ENCODE results near the gene OR13C2.
"Not testable (repeated sequence)": the region's sequence is repeated elsewhere in the genome, so short reads cannot be mapped to it uniquely, and the experiment has no call there.

Gene OR13C2, protein sequence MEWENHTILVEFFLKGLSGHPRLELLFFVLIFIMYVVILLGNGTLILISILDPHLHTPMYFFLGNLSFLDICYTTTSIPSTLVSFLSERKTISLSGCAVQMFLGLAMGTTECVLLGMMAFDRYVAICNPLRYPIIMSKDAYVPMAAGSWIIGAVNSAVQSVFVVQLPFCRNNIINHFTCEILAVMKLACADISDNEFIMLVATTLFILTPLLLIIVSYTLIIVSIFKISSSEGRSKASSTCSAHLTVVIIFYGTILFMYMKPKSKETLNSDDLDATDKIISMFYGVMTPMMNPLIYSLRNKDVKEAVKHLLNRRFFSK

DNA sequence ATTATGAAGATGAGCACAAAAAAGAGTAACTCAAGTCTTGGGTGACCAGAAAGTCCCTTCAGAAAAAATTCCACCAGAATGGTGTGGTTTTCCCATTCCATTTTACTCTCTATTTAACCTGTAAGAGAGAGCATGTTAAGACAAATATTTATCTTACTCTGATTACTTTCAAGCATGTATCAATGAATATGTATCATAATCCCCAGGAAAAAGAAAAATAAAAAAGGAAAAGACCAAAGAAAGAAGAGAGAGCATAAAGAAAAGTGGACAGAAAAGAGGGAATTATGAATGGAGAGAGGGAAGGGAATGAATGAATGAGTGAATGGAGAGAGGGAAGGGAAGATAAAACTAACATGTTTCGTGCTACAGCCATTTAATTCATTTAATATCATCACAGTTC lies at the start of gene OR13C2:
OR13C2 (minus strand) TSS at position 101 of the 400 bp plus-strand sequence; CDS start at position 101, 0 bp downstream.
- not testable (repeated sequence) for H3K4me1 Mint-ChIP-seq (ENCODE audit: low read depth); H3K36me3 Mint-ChIP-seq (ENCODE audit: low read depth); H3K9me3 Mint-ChIP-seq; H3K27me3 Mint-ChIP-seq (ENCODE audit: low read depth); H3K4me3 Mint-ChIP-seq; H3K27ac Mint-ChIP-seq

DNA sequence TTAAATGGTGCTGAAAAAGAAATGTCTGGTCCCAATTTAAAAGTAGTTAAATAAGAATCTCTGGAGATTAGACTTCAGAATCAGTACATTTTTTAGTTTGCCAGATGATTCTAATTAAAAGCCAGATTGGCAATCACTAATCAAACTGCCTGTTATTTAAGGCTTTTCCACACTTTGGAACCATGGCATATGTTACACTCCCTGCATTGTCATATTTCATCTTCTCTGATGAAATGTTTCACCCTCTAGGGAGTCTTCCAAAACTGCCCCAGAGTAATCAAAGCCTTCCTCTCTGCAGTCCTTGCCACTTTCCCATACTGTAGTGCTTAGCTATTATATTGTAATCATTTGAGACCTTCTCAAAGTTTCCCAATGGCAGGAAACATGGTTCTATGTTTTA lies 30.0 kb upstream of the OR13C2 start:
- no peak overlapping the region for H3K27ac Mint-ChIP-seq
- H3K36me3 Mint-ChIP-seq (ENCODE audit: low read depth), result no peaks in the 10 kb centered on the region
- no peak overlapping the region for H3K4me3 Mint-ChIP-seq
- no peaks in the 10 kb centered on the region for H3K4me1 Mint-ChIP-seq (ENCODE audit: low read depth)
- H3K9me3 Mint-ChIP-seq, result no peaks in the 10 kb centered on the region
- H3K27me3 Mint-ChIP-seq (ENCODE audit: low read depth), result no peaks in the 10 kb centered on the region

DNA sequence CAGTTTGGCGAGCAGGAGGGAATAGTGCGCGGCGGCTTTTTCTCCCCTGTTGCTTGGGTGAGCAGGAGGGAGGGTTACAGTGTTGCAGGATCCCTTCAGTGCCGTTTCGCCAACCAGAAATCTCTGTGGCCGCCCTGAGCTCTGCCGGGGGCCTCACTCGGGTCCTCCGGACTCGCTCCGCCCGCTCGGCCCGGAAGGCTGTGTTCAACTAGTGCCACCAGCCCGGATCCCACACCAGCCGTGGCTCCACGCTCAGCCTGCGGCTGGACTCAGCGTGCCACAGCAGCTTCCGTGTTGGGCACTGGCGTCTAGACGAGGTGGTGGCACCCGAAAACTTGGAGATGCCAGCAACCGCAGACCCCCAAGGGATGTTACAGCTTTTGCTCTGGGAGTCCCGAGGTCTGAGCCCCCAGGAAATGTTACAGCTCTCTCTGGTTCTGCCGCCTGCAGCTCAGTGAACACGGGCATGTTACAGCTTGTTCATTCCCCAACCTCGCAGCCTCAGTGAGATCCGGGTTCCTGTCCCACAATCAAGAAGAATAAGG lies 28.6 kb upstream of the OR13C2 start:
- H3K27ac Mint-ChIP-seq, result no peak overlapping the region
- no peaks in the 10 kb centered on the region for H3K9me3 Mint-ChIP-seq
- no peaks in the 10 kb centered on the region for H3K36me3 Mint-ChIP-seq (ENCODE audit: low read depth)
- no peaks in the 10 kb centered on the region for H3K27me3 Mint-ChIP-seq (ENCODE audit: low read depth)
- H3K4me1 Mint-ChIP-seq (ENCODE audit: low read depth), result no peaks in the 10 kb centered on the region
- H3K4me3 Mint-ChIP-seq, result no peak overlapping the region

DNA sequence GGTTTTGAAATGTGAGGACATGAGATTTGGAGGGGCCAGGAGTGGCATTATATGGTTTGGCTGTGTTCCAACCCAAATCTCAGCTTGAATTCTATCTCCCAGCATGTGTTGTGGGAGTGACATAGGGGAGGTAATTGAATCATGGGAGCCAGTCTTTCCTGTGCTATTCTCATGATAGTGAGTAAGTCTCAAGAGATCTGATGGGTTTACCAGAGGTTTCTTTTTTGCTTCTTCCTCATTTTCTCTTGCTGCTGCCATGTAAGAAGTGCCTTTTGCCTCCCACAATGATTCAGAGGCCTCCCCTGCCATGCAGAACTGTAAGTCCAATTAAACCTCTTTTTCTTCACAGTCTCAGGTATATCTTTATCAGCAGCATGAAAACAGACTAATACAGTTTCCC lies 20.5 kb upstream of the OR13C2 start:
- not testable (repeated sequence) for H3K9me3 Mint-ChIP-seq; H3K36me3 Mint-ChIP-seq (ENCODE audit: low read depth); H3K27ac Mint-ChIP-seq; H3K27me3 Mint-ChIP-seq (ENCODE audit: low read depth); H3K4me1 Mint-ChIP-seq (ENCODE audit: low read depth); H3K4me3 Mint-ChIP-seq

DNA sequence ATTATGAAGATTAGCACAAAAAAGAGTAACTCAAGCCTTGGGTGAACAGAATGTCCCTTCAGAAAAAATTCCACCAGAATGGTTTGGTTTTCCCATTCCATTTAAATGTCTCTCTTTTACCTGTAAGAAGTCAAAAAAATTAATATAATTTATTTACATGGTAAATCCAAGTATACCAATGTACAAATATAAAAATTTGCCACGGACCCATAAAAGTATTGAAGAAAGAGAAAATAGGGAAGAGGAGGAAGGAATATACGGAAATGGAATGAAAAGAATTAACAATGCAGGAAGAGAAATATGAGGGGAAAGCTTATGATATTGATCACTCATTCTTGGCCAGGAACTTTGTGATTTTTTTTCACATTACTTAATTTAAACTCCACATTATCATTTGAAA lies 12.7 kb upstream of the OR13C2 start, which contains the start of gene OR13C9:
OR13C9 (minus strand) TSS at position 101 of the 400 bp plus-strand sequence; CDS start at position 101, 0 bp downstream.
- no peak within 1 kb of the TSS for H3K4me3 Mint-ChIP-seq
- no peaks in the 10 kb centered on the region for H3K4me1 Mint-ChIP-seq (ENCODE audit: low read depth)
- H3K27me3 Mint-ChIP-seq (ENCODE audit: low read depth), result no peaks in the 10 kb centered on the region
- no peaks in the 10 kb centered on the region for H3K9me3 Mint-ChIP-seq
- H3K27ac Mint-ChIP-seq, result no peak within 1 kb of the TSS
- no peaks in the 10 kb centered on the region for H3K36me3 Mint-ChIP-seq (ENCODE audit: low read depth)

DNA sequence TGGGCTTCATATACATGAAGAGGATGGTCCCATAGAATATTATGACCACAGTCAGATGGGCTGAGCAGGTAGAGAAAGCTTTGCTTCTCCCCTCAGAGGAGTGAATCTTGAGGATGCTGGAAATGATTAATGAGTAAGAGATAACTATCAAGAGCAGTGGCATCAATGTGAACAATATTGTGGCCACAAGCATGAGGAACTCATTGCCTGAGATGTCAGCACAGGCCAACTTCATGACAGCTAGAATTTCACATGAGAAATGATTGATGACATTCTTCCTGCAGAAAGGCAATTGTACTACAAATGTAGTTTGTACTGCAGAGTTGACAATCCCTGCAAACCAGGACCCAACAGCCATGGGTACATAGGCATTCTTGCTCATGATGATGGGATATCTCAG lies 12.0 kb upstream of the OR13C2 start:
- no peaks in the 10 kb centered on the region for H3K4me1 Mint-ChIP-seq (ENCODE audit: low read depth)
- no peaks in the 10 kb centered on the region for H3K36me3 Mint-ChIP-seq (ENCODE audit: low read depth)
- H3K9me3 Mint-ChIP-seq, result no peaks in the 10 kb centered on the region
- no peak overlapping the region for H3K27ac Mint-ChIP-seq
- no peak overlapping the region for H3K4me3 Mint-ChIP-seq
- no peaks in the 10 kb centered on the region for H3K27me3 Mint-ChIP-seq (ENCODE audit: low read depth)

DNA sequence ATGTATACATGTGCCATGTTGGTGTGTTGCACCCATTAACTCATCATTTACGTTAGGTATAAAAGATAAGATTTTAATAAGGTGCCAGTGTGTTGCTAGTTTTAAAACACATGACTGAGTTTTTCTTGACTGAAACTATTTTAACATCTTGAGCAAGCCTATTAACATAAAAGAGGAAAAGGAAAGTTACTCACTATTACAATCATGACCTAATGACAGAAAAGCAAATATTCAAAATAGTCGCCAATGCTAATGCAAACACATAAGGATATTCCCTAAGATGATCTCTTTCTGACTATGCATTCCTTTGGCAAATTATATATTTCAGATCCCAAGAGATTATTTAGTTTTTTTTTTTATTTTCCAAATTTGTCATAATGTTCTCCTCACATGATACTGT lies 5.8 kb upstream of the OR13C2 start:
- Mint-ChIP-seq H3K27me3 (ENCODE audit: low read depth) (no peaks in the 10 kb centered on the region), H3K4me1 (ENCODE audit: low read depth) (no peaks in the 10 kb centered on the region), H3K27ac (no peak overlapping the region), H3K36me3 (ENCODE audit: low read depth) (no peaks in the 10 kb centered on the region), H3K4me3 (no peak overlapping the region), H3K9me3 (no peaks in the 10 kb centered on the region)

DNA sequence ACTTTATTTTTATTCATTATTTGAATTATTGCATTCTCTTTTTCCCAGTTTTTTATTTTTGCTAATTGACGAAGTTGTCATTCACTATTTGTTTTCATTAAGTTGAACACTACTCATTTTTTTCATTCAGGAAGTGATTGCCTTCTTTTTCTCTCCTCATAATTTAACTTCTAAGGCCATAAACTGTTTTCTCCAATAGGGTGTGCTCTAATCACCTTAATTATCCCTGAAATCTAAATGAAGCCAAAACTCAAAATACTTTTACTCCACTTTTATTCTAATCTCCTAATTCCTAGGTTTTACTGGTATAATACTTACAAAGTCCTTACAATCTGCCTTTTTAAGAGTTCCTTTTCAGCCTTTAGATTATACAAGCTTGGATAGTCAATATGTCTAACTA lies 2.9 kb upstream of the OR13C2 start:
- Mint-ChIP-seq H3K27ac (no peak overlapping the region), H3K27me3 (ENCODE audit: low read depth) (no peaks in the 10 kb centered on the region), H3K36me3 (ENCODE audit: low read depth) (no peaks in the 10 kb centered on the region), H3K9me3 (no peaks in the 10 kb centered on the region), H3K4me3 (no peak overlapping the region), H3K4me1 (ENCODE audit: low read depth) (no peaks in the 10 kb centered on the region)

DNA sequence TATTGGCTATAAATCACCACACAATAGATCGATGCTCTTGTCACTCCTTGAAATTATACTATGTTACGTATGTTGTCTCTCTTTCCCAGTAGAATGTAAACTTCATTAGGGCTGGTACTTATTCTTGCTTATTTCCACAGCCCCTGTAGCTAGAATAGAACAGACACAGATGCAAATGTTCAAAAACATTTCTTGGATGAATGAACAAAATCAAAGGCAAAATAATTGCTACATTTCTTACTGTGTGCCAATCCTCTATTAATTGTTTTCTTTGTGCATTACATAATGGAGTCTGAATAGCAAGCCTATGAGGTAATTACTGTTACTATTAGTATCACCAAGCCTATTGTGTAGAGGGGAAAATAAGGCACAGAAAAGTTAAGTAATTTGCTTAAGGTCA lies 725 bp upstream of the OR13C2 start:
- Mint-ChIP-seq H3K27ac (no peak overlapping the region), H3K27me3 (ENCODE audit: low read depth) (no peaks in the 10 kb centered on the region), H3K4me1 (ENCODE audit: low read depth) (no peaks in the 10 kb centered on the region), H3K9me3 (no peaks in the 10 kb centered on the region), H3K36me3 (ENCODE audit: low read depth) (no peaks in the 10 kb centered on the region), H3K4me3 (no peak overlapping the region)

DNA sequence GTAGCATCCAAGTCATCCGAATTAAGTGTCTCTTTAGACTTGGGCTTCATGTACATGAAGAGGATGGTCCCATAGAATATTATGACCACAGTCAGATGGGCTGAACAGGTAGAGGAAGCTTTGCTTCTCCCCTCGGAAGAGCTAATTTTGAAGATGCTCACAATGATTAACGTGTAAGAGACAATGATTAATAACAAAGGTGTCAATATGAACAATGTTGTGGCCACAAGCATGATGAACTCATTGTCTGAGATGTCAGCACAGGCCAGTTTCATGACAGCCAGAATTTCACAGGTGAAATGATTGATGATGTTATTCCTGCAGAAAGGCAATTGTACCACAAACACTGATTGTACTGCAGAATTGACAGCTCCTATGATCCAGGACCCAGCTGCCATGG lies 626 bp downstream of the OR13C2 start:
- H3K27me3 Mint-ChIP-seq (ENCODE audit: low read depth), result no peaks in the 10 kb centered on the region
- H3K36me3 Mint-ChIP-seq (ENCODE audit: low read depth), result no peaks in the 10 kb centered on the region
- H3K27ac Mint-ChIP-seq, result no peak overlapping the region
- H3K9me3 Mint-ChIP-seq, result no peaks in the 10 kb centered on the region
- no peak overlapping the region for H3K4me3 Mint-ChIP-seq
- H3K4me1 Mint-ChIP-seq (ENCODE audit: low read depth), result no peaks in the 10 kb centered on the region

DNA sequence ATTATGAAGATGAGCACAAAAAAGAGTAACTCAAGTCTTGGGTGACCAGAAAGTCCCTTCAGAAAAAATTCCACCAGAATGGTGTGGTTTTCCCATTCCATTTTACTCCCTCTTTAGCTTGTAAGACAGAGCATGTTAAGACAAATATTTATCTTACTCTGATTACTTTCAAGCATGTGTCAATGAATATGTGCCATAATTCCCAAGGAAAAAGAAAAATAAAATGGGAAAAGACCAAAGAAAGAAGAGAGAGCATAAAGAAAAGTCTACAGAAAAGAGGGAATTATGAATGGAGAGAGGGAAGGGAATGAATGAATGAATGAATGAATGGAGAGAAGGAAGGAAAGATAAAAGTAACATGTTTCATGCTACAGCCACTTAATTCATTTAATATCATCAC lies 6.1 kb downstream of the OR13C2 start, which contains the start of gene OR13C5:
OR13C5 (minus strand) TSS at position 101 of the 400 bp plus-strand sequence; CDS start at position 101, 0 bp downstream.
- not testable (repeated sequence) for H3K4me3 Mint-ChIP-seq; H3K4me1 Mint-ChIP-seq (ENCODE audit: low read depth); H3K9me3 Mint-ChIP-seq; H3K36me3 Mint-ChIP-seq (ENCODE audit: low read depth); H3K27me3 Mint-ChIP-seq (ENCODE audit: low read depth); H3K27ac Mint-ChIP-seq

DNA sequence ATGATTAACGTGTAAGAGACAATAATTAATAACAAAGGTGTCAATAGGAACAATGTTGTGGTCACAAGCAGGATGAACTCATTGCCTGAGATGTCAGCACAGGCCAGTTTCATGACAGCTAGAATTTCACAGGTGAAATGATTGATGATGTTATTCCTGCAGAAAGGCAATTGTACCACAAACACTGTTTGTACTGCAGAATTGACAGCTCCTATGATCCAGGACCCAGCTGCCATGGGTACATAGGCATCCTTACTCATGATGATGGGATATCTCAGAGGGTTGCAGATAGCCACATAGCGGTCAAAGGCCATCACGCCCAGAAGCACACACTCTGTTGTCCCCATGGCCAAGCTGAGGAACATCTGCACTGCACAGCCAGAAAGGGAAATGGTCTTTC lies 6.7 kb downstream of the OR13C2 start:
- not testable (repeated sequence) for H3K27ac Mint-ChIP-seq; H3K4me3 Mint-ChIP-seq; H3K9me3 Mint-ChIP-seq; H3K4me1 Mint-ChIP-seq (ENCODE audit: low read depth); H3K27me3 Mint-ChIP-seq (ENCODE audit: low read depth); H3K36me3 Mint-ChIP-seq (ENCODE audit: low read depth)

DNA sequence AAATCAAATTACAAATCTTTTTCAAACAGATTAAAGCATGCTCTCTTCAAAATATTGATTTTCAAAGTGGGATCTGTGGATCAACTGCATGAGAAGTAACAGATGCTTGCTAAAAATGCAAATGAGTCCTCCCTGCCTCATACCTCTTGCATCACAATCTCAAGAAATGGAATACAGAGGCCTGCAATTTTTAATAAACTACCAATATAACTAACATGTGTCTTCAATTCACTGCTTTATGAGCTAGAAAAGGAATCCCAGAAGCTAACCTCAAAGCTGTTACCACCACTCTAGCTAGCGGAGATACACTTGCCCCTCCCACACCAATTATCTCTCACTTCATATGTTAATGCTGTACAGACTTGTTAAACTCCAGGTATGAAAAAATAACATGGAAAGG lies 15.8 kb downstream of the OR13C2 start:
- Mint-ChIP-seq H3K4me3 (no peak overlapping the region), H3K27me3 (ENCODE audit: low read depth) (no peaks in the 10 kb centered on the region), H3K4me1 (ENCODE audit: low read depth) (no peaks in the 10 kb centered on the region)

DNA sequence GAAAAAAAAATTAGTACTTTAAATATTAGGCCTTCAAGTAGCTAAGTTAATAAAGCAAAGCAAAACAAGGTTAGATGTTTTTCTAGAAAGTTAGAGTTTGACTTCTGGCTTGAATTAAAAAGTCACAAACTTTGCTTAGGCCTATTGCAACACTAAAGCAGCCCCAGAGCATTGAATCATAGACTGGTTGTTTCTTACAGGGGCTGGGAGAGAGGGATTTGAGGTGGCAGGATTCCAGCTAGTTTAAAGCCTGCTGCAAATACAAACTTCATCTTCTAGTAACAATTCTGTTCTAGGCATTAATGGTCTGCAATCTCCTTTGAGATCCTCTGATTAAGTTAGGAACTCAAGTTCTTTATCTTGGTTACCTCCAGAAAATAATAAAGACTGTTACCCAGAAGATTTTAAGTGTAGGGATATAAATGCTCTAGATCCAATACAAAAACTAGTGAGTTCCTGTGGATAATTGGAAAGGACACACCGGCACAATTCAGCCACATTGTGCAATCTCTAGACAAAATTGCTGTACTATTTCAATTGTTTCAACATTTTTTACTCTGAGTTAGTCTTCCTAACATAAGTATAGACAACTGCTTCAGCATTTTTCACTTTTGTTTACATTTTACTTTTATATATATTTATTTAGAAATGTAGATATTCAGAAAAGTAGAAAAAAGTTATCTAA lies 18.8 kb downstream of the OR13C2 start:
- Mint-ChIP-seq H3K4me1 (ENCODE audit: low read depth) (no peaks in the 10 kb centered on the region), H3K36me3 (ENCODE audit: low read depth) (no peaks in the 10 kb centered on the region), H3K9me3 (no peaks in the 10 kb centered on the region), H3K27me3 (ENCODE audit: low read depth) (no peaks in the 10 kb centered on the region), H3K4me3 (no peak overlapping the region), H3K27ac (no peak overlapping the region)

More for the DNA sequence above, 15.8 kb downstream of the OR13C2 start:
- H3K9me3 Mint-ChIP-seq, result no peaks in the 10 kb centered on the region
- no peaks in the 10 kb centered on the region for H3K36me3 Mint-ChIP-seq (ENCODE audit: low read depth)
- H3K27ac Mint-ChIP-seq, result no peak overlapping the region

DNA sequence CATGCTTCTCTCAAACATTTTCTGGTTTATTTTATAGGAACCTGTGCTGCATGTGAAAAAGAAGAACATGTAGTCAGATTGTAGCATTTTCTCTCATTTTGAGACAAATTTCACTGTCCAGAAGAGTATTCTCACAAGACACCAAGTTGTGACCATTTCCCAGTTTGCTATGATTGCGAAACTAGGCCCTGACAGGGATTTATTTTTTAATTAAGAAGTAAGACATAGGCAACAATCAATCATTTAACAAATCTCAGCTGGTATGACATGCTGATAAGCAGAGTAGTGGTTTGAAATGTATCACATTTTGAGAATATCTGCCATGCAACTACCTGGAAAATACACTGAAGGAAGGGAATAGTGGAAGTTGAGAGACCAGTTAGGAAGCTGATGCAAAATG lies 24.9 kb downstream of the OR13C2 start:
- no peak overlapping the region for H3K27ac Mint-ChIP-seq
- H3K9me3 Mint-ChIP-seq, result no peaks in the 10 kb centered on the region
- H3K4me1 Mint-ChIP-seq (ENCODE audit: low read depth), result no peaks in the 10 kb centered on the region
- no peaks in the 10 kb centered on the region for H3K27me3 Mint-ChIP-seq (ENCODE audit: low read depth)
- no peak overlapping the region for H3K4me3 Mint-ChIP-seq
- H3K36me3 Mint-ChIP-seq (ENCODE audit: low read depth), result no peaks in the 10 kb centered on the region
